GM12878 (cell line): ENCODE data around the gene ARID3A.

Source experiments
- ATF7 ChIP-seq: fragments of 450-650 bp; IDR thresholded peaks from 2 replicates; pipeline ENCODE4 v1.6.1; 2016; ENCODE audit warnings: low read depth, mild to moderate bottlenecking
- CEBPB ChIP-seq, 2 experiments: fragments of 150-350 bp in 1 of 2; IDR thresholded peaks; 2 replicates each; pipeline ENCODE4 v1.6.1; 2012 to 2014; ENCODE audit warnings: low read depth in 2 of 2, low read length in 2 of 2, borderline replicate concordance in 1 of 2, inconsistent platforms in 1 of 2
- NFIC ChIP-seq: IDR thresholded peaks from 2 replicates; pipeline ENCODE4 v1.6.1; 2012; ENCODE audit warnings: low read depth, mild to moderate bottlenecking, inconsistent platforms, low read length, moderate library complexity
- POLR2A ChIP-seq: IDR thresholded peaks from 2 replicates; pipeline ENCODE4 v1.6.1; 2011; ENCODE audit warnings: low read depth, mild to moderate bottlenecking, low read length
- RCOR1 ChIP-seq: conservative IDR thresholded peaks from 2 replicates; pipeline ENCODE4 v1.6.1; 2012; ENCODE audit warnings: low read depth, low read length, improper control_type of control experiment
- SIN3A ChIP-seq: IDR thresholded peaks from 2 replicates; pipeline ENCODE4 v1.6.1; 2012; ENCODE audit warnings: low read depth, low read length, improper control_type of control experiment
- ZBTB11 ChIP-seq: fragments of 450-650 bp; formaldehyde crosslinking; IDR thresholded peaks from 2 replicates; pipeline ENCODE4 v1.5.0; 2022; ENCODE audit warnings: mild to moderate bottlenecking, missing genetic modification characterization
- TF ChIP-seq, protein P1 (sequence below): fragments of 150-350 bp; IDR thresholded peaks from 2 replicates; pipeline ENCODE4 v1.6.1; 2016; ENCODE audit warnings: low read depth, low read length

GRCh38 chr19:996051-996838 is 70.4 kb downstream of the ARID3A start:
- TF ChIP-seq SIN3A (no peak), POLR2A (peak; percentile 54; the same call in 1 of the 2 replicates), ATF7 (peak; percentile 91), ZBTB11 (CRISPR knock-in tag) (no peak), NFIC (no peak), CEBPB (IDR thresholded peaks at IDR 0.05; ENCODE audit: borderline replicate concordance in 1 of 2, low read depth in 2 of 2, low read length in 2 of 2) (no peak), RCOR1 (no peak)
- TF ChIP-seq, protein P1, sequence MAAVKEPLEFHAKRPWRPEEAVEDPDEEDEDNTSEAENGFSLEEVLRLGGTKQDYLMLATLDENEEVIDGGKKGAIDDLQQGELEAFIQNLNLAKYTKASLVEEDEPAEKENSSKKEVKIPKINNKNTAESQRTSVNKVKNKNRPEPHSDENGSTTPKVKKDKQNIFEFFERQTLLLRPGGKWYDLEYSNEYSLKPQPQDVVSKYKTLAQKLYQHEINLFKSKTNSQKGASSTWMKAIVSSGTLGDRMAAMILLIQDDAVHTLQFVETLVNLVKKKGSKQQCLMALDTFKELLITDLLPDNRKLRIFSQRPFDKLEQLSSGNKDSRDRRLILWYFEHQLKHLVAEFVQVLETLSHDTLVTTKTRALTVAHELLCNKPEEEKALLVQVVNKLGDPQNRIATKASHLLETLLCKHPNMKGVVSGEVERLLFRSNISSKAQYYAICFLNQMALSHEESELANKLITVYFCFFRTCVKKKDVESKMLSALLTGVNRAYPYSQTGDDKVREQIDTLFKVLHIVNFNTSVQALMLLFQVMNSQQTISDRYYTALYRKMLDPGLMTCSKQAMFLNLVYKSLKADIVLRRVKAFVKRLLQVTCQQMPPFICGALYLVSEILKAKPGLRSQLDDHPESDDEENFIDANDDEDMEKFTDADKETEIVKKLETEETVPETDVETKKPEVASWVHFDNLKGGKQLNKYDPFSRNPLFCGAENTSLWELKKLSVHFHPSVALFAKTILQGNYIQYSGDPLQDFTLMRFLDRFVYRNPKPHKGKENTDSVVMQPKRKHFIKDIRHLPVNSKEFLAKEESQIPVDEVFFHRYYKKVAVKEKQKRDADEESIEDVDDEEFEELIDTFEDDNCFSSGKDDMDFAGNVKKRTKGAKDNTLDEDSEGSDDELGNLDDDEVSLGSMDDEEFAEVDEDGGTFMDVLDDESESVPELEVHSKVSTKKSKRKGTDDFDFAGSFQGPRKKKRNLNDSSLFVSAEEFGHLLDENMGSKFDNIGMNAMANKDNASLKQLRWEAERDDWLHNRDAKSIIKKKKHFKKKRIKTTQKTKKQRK, result no peak
